Activated naive CD4-positive, alpha-beta T cell treated with anti-CD3 and anti-CD28 coated beads, Interleukin-2, amount 50 U/mL, for 24 hours (primary cell): ENCODE data around the gene FUCA1.
"Not testable (repeated sequence)": the region's sequence is repeated elsewhere in the genome, so short reads cannot be mapped to it uniquely, and the experiment has no call there.

Experiments
- H3K27ac Mint-ChIP-seq: one replicate; pipeline ENCODE4 v1.8.0; 2021; ENCODE audit warnings: mild to moderate bottlenecking, mixed read lengths
- H3K27me3 Mint-ChIP-seq: one replicate; pipeline ENCODE4 v1.8.0; 2021; ENCODE audit warnings: mixed read lengths
- H3K36me3 Mint-ChIP-seq: one replicate; pipeline ENCODE4 v1.8.0; 2021; ENCODE audit warnings: mixed read lengths
- H3K4me1 Mint-ChIP-seq: one replicate; pipeline ENCODE4 v1.8.0; 2021; ENCODE audit warnings: mixed read lengths
- H3K4me3 Mint-ChIP-seq: one replicate; pipeline ENCODE4 v1.8.0; 2021; ENCODE audit warnings: mild to moderate bottlenecking, mixed read lengths
- H3K9me3 Mint-ChIP-seq: one replicate; pipeline ENCODE4 v1.8.0; 2021; ENCODE audit warnings: mixed read lengths

The FUCA1 gene

DNA sequence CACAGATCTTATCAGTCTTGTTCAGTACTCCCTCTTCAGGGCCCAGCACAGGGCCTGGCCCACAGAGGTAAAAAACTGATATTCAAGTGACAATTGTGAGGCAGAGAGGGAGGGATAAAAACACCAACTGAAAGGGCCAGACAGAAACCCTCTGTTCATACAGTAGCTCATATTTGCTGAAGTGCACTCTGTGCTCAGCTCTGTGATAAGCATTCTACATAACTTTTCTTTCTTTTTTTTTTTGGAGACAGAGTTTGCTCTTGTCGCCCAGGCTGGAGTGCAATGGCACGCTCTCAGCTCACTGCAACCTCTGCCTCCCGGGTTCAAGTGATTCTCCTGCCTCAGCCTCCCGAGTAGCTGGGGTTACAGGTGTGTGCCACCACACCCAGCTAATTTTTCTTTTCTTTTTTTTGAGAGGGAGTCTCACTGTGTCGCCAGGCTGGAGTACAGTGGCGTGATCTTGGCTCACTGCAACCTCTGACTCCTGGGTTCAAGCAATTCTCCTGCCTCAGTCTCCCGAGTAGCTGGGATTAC lies 65.2 kb downstream of the FUCA1 start:
- not testable (repeated sequence) for H3K27me3 Mint-ChIP-seq, H3K4me3 Mint-ChIP-seq, H3K27ac Mint-ChIP-seq, H3K36me3 Mint-ChIP-seq, H3K9me3 Mint-ChIP-seq
- H3K4me1 Mint-ChIP-seq: peaks cover 11% of the 10 kb centered on the region

DNA sequence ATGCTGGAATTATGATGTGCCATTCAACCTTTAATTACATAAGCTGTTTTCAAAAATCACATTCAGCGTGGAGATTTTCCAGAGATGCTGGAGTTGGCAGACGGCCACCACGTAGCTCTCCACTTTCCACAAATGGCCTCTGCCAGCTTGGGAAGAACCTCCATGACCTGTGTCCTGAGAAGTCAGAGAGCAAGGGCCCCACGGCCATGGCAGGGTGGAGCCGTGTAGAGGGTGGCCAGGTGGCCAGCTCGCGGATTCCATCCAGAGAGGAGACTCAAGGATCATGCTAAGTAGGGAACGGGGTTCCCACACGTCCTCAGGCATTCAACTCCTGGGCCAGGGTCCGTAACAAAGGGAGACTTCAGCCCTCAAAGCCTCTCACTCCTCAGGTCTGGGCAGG lies 66.2 kb downstream of the FUCA1 start:
- H3K4me3 Mint-ChIP-seq: peak overlapping the region; percentile 93
- peaks cover 1% of the 10 kb centered on the region for H3K36me3 Mint-ChIP-seq
- H3K27me3 Mint-ChIP-seq: no peaks in the 10 kb centered on the region
- no peaks in the 10 kb centered on the region for H3K9me3 Mint-ChIP-seq
- H3K27ac Mint-ChIP-seq: peak overlapping the region; percentile 46
- H3K4me1 Mint-ChIP-seq: peaks cover 11% of the 10 kb centered on the region

DNA sequence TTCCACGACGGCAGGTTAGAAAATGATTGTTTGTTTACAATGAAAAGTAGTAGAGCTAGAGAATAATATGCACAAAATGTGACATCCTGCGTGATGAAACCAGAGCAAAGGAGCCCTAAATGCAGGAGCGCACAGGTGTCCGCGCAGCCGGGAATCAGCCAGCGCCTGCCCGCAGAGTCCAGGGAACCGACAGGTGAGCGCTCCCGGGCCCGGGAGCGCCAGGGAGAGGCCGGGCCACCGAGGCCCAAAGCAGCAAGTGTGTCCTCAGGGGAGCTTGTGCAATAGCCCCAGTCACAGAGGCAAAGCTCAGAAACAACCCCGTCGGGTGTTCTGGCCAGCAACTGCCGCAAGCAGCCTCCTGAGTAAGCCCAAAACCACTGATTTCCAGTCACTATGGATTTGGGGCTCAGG lies 66.7 kb downstream of the FUCA1 start:
- H3K9me3 Mint-ChIP-seq: no peaks in the 10 kb centered on the region
- peak overlapping the region; percentile 93 for H3K4me3 Mint-ChIP-seq
- H3K36me3 Mint-ChIP-seq: peaks cover 1% of the 10 kb centered on the region
- peak overlapping the region; percentile 46 for H3K27ac Mint-ChIP-seq
- no peaks in the 10 kb centered on the region for H3K27me3 Mint-ChIP-seq
- peaks cover 11% of the 10 kb centered on the region for H3K4me1 Mint-ChIP-seq

DNA sequence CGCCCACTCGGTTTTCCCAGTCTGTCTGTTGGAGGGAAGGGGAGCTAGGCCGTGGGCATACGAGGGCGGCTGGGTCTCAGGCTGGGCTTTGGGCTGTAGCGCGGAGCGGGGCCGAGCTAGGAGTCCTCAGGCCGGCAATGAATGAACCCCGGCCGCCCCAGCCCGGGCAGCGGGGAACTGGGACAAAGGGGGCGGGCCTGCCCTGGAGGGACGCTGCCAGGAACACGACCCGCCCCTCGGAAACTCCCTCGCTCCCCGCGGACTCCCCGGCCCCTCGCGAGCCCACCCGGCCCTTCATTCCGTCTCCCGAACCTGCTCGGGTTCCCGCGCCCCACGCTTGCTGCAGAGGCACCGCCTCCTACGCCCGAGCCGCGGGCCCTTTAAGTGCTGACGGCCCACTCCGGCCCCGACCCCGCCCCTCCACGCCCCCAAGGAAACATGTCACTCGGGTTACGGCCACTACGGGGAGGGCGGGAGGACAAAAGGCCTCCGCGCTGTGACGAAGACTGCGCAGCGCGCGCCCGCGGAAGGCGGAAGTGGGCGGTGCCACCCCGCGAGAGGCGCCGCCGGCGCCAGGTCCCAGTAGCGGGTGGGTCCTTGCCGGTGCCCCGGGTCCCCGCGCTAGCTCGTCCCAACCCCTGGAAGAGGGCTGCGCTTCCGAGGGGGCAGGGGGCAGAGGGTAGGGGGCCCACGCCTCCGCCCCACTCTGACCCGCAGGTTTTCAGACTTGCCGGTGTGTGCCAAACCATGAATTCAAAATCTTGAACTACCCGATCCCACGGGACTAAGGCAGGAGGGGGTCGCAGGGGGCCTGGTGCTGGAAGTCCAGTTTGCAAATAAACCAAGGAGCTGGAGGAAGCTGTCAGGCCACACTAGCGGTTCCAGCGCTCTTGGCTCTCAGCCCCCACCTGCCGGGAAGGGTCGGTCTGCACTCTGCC lies 67.4 kb downstream of the FUCA1 start, which contains the start of gene GALE:
Gene GALE (minus strand): TSS at position 355 of the 938 bp plus-strand sequence. CDS start 1,747 bp downstream, outside the sequence.
- Mint-ChIP-seq H3K9me3 (no peaks in the 10 kb centered on the region), H3K4me1 (peaks cover 11% of the 10 kb centered on the region), H3K27ac (peak within 1 kb of the TSS; percentile 87), H3K27me3 (no peaks in the 10 kb centered on the region), H3K4me3 (peak within 1 kb of the TSS; percentile 93), H3K36me3 (peaks cover 1% of the 10 kb centered on the region)

DNA sequence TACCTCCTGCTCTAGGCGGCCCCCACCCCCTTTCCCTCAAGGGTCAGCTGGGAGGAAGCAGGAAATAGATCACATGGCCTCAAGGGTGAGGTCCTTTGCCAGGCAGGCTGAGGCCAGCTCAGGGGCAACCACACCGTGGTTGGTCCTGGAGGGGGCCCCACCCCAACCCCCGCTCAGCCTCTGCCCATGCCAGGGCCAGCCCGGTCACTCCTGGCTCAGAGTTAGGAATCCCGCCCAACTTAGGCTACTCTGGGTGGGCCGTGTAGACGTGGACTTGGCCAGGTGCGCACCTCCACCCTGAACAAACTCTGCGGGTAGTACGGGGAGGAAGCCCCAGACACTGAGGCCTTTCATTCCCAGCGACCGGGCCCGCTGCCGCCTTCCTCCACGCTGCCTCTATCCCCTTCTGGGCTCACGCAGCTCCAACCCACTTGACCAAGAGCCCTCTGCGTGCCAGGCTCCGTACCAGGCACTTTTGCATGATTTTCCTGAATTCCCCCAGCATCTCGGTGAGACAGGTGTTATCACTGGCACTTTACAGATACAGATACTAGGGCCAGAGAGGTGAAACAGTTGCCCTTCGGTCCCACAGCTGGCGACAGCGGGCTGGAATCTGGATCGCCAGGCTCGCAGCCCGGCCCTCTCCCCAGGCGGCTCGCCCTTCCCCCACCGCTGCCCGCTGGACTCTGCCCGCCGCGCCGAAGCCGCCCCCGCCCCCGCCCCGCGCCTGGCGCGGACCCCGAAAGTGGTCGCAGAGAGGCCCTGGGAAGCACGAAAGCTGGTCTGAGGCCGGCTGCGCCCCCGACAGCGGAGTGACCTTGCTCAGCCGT lies 68.3 kb downstream of the FUCA1 start:
- Mint-ChIP-seq H3K36me3 (peaks cover 1% of the 10 kb centered on the region), H3K9me3 (no peaks in the 10 kb centered on the region), H3K4me3 (peak overlapping the region; percentile 93), H3K4me1 (peaks cover 11% of the 10 kb centered on the region), H3K27me3 (no peaks in the 10 kb centered on the region), H3K27ac (peak overlapping the region; percentile 87)

DNA sequence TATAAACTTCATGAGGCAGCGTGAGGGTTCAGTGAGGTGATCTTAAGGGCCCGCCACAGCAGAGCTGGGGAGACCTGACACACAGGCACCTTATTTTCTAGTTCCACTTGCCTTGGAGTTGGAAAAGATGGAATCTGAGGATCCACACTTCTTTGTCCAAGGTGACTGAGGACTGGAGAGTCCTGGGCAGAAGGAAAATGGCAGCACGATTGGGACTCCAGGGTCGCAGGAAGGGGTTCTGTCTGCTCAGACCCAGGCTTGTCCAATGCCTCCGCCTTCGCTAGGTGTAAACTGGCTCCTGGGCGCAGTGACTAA lies 68.9 kb downstream of the FUCA1 start:
- H3K36me3 Mint-ChIP-seq: peaks cover 1% of the 10 kb centered on the region
- H3K27me3 Mint-ChIP-seq: no peaks in the 10 kb centered on the region
- H3K9me3 Mint-ChIP-seq: no peaks in the 10 kb centered on the region
- peaks cover 11% of the 10 kb centered on the region for H3K4me1 Mint-ChIP-seq
- H3K4me3 Mint-ChIP-seq: peak overlapping the region; percentile 93
- H3K27ac Mint-ChIP-seq: no peak overlapping the region

DNA sequence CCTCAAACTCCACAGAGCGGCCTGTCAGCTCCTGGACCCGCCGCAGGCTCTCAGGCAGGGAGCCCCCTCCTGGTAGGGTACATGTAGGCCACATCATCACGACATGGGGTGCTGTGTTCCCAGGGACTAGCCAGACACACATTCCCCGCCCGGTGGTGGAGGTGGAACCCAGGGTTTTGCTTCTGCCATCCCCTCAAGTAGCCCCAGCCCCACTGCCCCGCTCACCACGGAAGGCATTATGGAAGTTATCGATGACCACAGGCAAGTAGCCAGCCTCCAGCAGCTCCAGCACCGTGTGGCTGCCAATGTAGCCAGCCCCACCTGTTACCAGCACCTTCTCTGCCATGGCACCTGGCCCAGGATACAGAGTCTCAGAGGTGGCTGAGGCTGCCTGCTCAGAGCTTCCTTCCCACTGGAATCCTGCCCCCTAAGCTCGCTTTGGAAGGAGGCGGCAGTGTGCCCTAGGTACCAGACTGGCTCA lies 69.4 kb downstream of the FUCA1 start:
- H3K27me3 Mint-ChIP-seq: no peaks in the 10 kb centered on the region
- H3K36me3 Mint-ChIP-seq: peaks cover 1% of the 10 kb centered on the region
- H3K4me1 Mint-ChIP-seq: peaks cover 11% of the 10 kb centered on the region
- H3K27ac Mint-ChIP-seq: no peak overlapping the region
- H3K9me3 Mint-ChIP-seq: no peaks in the 10 kb centered on the region
- H3K4me3 Mint-ChIP-seq: no peak overlapping the region

DNA sequence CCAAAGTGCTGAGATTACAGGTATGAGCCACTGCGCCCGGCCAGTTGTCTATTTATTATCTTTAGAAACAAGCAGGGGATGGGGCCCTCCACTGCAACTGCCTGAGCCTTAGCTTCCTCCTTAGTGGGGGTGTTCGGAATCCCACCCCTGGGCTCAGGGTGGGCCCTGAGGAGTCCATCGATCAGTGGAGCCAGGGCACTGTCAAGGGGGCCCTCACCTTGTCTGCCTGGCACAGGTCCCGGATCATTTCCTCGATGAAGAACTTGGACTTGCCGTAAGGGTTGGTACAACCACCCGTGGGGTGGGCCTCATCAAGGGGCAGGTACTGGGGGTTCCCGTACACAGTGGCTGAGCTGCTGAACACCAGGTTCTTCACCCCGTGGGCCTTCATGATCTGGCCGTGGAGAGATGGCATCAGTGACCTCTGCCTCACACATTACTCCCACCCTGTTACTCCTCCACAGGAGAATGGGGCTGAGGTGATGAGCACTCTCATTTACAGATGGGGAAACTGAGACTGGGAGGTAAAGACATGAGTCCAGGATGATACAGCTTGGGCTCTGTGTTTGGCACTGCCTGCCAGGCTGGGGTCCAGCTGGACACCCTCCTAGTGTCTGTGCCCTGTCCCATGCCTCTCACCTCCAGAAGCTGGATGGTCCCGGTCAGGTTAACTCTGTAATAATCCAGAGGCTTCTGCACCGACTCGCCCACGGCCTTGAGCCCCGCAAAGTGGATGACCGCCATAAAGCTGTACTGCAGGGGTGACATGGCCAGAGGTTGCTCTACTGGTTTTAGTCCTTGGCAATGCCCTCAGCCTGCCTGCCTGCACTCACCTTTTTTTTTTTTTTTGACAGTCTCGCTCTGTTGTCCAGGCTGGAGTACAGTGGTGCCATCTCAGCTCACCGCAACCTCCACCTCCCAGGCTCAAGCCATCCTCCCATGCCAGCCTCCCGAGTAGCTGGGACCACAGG lies 70.3 kb downstream of the FUCA1 start:
- Mint-ChIP-seq H3K36me3 (peaks cover 1% of the 10 kb centered on the region), H3K27me3 (no peaks in the 10 kb centered on the region), H3K9me3 (no peaks in the 10 kb centered on the region), H3K27ac (no peak overlapping the region), H3K4me1 (peaks cover 11% of the 10 kb centered on the region), H3K4me3 (no peak overlapping the region)

DNA sequence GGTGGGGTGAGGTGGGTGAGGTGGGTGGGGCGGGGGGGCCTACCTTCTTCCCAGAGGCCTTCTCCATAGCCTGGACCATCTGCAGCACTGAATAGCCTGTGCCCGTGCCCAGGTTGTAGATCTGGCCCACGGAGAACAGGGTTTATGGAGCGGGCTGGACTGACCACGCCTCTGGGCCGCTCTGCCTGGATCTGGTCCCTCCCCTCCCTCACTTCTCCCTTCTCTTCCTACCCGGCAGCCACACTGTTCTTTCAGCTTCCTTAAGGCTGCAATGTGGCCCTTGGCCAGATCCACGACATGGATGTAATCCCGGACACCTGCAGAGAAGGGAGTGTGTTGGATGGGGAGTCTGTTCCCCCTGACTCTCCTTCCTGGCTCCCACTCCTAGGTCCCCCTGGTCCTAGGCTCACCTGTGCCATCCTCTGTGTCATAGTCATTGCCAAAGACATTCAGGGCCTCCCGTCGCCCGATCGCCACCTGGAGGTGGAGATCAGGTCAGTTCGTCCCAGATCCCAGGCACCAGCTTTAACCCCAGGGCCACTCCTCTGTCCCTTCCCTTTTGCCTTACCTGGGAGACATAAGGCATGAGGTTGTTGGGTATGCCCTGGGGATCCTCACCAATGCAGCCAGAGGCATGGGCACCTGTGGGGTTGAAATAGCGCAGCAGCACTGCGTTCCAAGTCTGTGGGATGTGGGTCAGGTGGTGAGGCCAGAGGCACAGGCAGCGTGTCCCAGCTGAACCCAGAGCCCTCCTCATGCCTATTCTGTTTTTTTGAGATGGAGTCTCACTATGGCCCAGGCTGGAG lies 71.4 kb downstream of the FUCA1 start:
- H3K9me3 Mint-ChIP-seq: no peaks in the 10 kb centered on the region
- no peak overlapping the region for H3K4me3 Mint-ChIP-seq
- H3K27ac Mint-ChIP-seq: no peak overlapping the region
- peaks cover 1% of the 10 kb centered on the region for H3K36me3 Mint-ChIP-seq
- peaks cover 14% of the 10 kb centered on the region for H3K4me1 Mint-ChIP-seq
- H3K27me3 Mint-ChIP-seq: no peaks in the 10 kb centered on the region

DNA sequence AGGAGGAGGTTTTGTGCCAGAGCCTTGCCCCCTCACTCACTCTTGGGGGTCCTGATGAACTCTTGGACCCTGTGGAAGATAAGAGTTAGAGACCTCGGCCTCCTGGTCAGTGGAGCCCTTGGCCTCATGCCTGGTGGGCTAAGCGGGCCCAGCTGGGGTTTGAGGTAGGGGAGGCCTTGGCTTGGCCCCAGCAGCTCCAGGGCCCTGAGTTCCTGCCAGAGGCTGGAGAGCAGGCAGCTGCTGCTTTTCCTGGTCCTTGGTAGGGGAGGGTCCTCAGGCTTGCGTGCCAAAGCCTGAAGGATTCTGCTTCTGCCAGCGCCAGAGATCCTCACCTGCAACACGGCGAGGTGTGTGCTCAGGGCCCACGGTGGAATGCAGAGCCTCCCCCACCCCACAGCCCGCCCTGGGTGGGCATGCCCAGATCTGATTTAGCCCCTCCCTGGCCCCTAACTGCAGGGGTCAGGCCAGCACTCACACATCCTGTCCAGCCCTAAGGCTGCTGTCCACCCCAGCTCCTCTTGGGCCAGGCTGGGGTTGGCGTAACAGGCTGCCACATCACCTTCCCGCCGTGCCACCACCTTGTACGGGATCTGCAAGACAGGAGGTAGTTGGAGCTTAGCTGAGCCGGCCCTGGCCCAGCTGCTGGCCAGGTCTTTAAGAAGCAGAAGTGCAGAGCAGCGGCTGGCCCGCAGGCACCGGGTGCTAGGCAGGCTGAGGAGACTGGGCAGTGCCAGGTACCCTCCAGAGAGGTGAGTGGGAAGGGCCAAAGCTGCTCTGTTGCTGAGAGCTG lies 72.2 kb downstream of the FUCA1 start:
- no peaks in the 10 kb centered on the region for H3K9me3 Mint-ChIP-seq
- H3K4me3 Mint-ChIP-seq: no peak overlapping the region
- H3K4me1 Mint-ChIP-seq: peaks cover 15% of the 10 kb centered on the region
- peaks cover 1% of the 10 kb centered on the region for H3K36me3 Mint-ChIP-seq
- no peaks in the 10 kb centered on the region for H3K27me3 Mint-ChIP-seq
- no peak overlapping the region for H3K27ac Mint-ChIP-seq
